GM21360 (cell line): ENCODE results near the gene MAD1L1.
A peak's percentile ranks its signal among the peaks of the same experiment; 100 is the strongest.

Source experiments
- ATAC-seq: cut with Tn5 transposase; IDR thresholded peaks from one replicate; pipeline ENCODE4 v1.9.1; 2021; ENCODE audit warnings: mild to moderate bottlenecking, moderate library complexity; ENCODE audit not compliant: unreplicated experiment

The MAD1L1 gene

DNA sequence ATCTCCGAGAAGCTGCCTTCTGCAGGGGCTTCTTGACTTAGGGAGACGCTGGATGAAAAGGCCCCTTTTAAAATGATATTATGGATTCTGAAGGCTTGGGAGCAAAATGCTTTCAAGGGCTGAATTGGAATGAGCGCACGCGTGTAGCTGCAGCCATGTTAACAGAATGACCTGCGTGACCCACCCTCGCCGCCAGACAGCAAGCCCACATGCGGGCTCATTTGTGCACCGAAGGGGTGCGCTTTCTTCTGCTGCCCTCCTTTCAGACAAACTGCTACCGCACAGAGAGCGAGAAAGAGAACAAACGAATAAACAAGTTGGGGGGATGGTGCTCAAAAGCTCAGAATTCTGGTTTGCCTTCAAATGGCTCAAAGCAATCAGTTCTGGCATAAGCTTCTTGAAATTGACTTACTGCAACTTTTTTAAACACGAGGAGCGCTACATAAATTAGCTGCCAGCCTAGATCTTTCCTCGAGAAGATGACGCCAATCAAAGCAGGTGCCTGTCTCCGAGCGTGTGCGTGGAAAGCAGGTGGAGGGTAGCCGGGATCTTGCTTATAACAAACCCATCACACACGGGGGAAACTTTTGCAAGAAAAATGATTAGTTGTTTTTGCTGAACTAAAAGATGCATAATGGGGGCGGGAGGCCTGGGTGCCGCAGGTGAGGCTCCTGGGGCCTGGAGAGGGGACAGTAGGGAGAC, 268.4 kb downstream of the MAD1L1 start:
- ATAC-seq, result no peak

DNA sequence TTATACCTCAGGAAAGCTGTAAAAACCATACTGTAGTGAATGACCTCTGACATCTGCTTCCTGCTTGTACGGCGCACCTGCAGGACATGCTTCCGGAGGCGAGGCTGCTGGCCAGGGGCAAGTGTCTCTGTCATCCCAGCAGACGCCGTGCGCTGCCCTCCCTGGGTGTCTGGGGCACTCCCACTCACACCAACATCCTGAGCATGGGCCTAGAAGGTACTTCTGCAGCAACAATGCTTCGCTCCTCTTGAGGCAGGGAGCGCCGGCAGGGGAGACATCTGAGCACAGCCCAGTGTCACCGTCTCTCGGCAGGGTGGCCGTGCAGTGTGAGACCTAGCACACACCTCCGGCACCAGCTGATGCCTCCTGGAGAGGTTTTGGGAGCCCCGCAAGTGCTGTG, 269.2 kb downstream of the MAD1L1 start:
- no peak for ATAC-seq

DNA sequence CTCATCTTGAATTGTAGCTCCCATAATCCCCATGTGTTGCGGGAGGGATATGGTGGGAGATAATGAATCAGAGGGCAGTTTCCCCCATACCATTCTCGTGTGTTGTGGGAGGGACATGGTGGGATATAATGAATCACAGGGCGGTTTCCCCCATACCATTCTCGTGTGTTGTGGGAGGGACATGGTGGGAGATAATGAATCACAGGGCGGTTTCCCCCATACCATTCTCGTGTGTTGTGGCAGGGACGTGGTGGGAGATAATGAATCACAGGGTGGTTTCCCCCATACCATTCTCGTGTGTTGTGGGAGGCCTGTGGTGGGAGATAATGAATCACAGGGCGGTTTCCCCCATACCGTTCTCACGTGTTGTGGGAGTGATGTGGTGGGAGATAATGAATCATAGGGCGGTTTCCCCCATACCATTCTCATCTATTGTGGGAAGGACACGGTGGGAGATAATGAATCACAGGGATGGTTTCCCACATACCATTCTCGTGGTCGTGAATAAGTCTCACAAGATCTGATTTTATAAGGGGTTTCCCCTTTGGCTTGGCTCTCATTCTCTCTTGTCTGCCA, 271.0 kb downstream of the MAD1L1 start:
- ATAC-seq, result peak; percentile 49

DNA sequence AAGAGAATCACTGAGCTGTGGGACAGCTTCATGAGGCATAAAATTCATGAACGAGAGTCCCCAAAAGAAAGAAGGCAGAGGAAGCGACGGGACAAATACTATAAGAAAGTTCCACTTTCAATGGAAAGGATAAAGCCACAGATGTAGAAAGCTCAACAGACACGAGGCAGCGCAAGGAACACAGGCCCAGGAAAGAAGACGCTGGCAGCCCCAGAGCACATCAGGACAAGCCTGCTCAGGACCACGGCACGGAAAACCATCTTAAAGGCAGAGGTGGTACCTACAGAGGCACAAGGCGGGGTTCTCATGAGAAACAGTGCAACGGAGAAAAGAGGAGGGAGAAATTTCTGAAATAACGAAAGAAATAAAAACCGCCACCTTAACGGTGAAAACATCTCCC, 273.4 kb downstream of the MAD1L1 start:
- ATAC-seq, result no peak

DNA sequence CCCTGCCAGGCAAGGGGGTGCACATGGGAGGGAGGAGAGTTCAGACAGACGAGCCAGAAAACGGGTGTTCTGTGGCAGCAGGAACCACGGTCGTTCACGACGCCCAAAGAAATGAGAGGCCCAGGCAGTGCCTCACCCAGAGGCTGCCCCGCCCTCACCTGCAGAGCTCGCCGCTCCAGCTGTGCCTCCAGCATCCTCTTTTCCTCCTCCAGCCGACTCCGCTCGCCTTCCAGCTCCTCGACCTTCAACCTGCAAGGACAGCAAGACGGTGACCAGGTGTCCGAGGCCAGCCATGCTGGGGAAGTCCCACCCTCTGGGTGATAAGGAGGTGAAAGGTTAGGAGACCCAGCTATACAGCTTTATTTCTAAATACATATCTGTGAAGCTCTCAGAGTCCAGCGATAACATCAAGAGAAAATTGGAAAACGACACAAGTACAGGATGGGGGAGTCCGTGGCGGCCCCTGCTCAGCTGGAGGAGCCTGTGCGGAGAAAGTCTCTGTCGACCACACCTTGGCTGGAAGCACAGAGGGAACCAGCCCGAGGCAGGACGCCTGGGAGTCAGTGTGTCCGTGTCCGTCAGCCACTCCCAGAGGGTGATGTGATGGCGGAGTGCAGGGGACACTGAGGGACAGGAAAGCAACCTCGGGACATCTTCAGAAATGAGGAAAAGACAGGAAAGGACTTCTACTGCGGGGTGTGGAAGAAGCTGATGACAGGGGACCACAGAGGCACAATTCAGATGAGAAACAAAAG, 275.1 kb downstream of the MAD1L1 start:
- no peak for ATAC-seq

DNA sequence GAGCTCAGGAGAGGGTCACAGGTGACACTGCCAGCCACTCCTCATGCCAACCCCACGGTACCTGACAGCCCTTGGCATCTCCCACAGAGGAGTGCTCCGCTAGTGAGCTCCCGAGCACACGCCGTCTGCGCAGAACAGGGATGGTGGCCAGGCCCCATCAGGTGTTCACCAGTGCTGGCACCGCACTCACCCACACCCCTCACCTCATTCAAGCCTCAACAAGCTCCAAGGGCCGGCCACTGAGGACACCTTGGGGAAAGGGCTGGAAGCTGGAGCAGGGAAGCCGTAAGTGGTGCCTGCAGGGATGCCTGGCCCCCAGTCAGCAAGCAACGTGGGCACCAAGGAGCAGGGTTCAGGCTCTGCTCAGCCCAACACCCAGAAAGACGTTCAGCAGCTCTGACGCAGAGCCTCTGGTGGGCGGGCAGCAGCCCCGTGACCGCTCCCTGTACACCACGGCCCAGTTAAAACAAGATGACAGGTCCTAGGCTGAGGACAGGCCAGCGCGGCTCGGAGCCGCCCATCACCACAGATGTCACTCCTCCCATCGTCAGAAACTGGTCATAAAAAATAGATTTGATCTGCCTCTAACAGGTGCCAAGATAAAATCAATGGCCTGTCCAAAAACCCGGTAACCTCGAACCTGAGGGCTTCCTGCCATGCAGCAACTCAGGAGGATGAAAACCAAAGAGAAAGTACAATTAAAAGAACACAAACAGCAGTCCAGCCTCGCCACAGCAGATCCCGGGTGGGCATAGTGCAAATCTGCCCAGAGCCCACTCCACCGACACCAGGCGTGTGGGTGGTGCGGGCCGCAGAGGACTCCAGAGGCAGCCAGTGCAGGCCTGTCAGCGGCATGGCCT, 275.9 kb downstream of the MAD1L1 start:
- no peak for ATAC-seq

DNA sequence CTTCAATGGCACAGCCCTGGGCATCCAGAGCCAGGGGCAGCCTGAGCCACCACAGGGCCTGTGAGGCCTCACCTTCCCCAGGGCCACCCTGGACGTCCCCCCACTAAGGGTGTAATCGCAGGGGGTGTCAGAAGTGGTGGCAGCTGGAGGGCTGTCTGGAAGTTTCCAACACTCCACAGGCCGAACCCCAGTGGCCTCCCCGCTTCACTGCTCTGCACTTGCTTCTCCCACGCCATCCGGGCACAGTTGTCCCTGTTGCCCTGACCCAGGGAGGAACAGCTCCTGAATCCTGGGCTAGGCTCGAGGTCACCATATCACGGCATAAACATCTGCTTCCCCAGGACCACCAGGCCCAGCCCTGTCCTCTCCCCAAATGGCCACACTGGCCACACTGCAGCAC, 276.6 kb downstream of the MAD1L1 start:
- no peak for ATAC-seq

DNA sequence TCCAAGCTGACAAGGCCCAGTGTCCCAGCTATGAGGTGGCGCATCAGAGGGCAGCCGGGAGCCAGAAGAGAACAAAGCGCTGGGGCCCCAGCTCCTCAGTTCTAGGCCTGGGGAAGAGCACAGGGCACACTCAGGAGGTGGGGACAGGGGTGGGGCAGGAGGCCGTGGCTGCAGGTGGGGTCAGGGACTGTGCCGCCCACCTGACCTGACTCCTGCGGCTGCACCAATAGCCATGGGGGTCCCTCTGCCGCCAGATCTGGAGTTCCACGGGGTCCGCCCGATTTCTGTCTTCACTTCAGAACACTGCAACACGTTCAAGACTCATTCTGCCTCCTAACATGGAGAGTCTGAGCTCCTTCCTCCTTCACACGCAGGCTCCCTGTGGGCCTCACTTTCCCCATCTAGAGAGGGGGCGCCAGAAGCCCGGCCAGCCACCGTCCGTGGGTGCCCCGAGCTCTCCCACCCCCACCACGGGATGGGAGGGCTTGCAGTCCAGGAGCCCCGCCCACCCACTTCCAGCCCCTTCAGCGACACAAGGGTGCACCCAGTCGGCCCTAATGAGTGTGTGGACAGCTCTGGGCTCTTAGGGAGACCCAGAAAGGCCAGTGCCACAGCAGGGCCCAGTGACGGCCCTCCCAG, 278.3 kb downstream of the MAD1L1 start:
- no peak for ATAC-seq

DNA sequence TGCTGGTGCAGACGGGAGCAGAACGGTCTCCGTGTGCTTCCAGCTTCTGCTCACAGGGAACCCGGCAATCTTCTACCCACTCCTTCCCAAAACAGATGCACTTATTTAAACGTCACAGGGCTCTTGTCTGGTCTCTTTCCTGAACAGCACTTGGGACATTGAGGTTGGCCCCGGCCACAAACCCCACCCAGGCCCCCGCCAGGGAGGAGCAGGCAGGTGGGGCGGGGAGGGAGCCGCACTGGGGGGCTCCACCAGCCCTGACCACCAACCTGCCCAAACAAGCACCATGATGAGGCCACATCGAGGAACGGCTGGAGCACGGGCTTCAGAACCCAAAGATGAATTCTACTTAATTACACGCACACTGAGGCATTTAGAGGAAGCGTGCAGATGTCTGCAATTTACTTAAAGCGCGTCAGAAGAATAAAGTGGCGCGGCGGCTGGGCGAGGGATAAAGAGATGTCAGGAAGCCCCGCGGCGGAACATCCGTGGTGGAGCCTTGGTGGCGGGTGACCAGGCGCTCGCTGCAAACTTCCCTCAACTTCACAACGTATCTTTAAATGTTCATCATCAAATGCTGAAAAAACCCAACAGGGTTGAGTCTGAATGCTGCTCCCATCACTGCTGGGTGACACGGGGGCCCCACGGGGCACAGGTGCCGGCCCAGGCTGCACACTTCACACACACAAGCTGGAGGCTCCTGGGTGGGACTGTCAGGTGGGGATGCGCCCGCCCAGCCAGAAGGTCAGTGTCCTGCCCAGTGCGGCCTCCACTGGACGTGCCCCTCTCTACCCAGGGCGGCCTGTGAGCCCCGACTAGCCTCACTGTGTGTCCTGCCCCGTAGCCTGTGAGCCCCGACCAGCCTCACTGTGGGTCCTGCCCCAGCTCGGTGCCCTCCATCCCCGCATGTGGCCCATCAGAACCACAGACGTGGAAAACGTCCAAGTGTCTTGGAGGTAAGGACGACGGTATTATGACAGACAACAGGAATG, 279.2 kb downstream of the MAD1L1 start:
- ATAC-seq, result no peak

DNA sequence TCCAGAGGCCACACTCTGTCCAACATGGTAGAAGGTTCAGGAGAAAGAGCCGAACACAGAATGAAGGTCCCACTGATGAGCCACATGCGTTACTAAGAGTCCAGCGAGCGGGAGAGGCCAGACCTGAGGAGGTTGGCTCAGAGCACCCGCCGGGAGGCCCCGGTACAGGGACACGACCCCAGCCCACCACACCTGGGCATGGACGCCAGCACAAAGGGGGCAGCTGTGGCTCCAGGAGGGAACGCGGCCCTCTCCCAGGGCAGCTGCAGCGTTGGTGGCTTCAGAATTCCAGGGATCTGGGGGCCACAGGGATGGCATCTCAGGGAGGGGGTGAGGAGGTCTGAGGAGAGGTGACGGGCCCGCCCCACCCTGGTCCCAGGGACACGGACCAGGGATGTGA, 280.0 kb downstream of the MAD1L1 start:
- no peak for ATAC-seq

DNA sequence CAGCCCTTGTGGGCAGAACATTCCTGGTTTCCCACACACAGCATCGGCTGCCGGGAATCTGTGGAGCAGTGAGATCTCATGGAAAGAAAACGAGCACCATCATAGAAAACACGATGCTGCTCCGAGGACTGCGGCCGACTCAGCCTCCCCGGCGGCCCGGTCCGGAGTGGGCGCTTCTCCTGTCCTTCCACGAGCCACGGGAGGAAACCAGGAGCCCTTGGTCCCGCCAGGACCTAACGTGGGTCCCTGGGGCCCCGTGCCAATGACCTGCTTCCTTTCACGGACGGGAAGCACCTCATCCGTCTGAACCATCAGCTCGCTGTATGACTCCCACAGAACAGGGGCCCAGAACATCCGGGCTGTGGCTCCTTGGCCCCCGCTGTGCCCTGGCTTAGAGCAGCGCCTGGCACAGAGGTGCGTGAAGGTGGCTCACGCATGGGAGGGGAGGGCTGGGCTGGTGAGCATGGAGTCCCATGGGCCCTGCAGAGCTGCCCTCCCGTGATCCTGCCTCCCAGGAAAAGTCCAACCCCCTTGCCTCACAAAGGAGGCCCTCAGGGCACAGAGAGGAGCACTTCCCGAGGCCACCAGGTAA, 280.5 kb downstream of the MAD1L1 start:
- no peak for ATAC-seq

DNA sequence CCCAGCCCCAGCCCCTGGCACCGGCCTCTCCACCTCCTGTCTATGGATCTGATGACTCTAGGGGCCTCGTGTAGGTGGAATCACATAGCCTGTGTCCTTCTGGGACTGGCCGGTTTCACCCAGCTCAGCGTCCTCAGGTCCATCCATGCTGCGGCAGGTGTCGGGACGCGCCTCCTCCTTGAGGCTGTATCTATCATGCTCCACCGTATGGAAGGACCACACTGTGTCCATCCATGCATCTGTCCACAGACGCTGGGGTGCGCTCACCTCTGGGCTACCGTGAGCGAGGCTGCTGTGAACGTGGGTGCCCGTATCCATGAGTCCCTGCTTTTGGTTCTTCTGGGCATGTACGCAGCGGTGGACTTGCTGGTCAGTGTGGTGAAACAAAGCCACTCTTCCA, 281.1 kb downstream of the MAD1L1 start:
- ATAC-seq, result no peak

DNA sequence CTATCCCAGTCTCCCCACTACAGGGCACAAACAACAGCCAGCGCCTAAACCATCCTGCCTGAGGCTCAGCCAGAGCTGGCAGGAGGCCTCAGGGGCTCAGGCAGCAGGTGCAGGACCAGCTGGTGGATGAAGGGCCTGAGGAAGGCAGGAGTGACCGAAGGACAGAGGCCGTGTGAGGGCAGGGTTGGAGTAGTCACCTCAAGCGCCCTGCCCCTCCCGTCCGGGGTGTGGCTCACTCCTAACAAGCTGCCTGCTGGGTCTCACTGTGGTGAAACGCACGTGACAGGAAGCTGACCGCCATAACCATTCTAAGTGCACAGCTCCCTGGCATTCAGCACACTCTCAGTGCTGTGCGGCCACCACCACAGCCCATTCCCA, 281.6 kb downstream of the MAD1L1 start:
- ATAC-seq, result no peak

DNA sequence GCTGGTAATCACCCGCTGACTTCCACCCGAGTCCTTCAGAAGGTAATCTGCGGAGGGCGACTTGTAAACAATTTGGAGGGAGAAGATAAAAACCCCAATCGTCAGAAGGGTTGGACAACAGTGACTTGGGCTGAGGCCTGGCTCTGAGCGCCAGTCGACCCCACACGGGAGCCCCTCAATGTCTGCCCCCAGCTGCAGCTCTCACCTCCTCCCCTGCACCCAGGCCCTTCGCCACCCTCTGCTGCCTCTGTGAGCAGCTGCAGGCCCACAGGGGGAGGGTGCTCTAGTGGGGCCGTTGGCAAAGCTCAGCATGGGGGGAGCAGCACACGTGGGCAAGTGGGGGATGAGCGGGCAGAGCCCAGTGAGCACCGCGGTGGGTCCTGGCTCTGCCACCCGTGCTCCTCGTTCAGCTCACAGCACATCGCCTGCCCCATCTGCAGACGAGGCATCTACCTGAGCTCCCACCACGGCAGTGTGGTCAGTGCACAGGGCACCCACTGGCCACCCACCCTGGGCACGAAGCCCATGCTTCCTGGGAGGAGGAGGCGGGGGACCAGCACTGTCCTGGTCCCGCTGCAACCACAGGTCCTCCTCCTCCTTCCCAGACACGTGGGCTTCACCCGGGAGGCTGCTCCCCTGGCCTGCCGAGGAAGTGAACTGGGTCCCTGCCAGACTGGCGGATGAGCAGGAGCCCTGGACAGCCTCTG, 282.1 kb downstream of the MAD1L1 start:
- ATAC-seq, result no peak

DNA sequence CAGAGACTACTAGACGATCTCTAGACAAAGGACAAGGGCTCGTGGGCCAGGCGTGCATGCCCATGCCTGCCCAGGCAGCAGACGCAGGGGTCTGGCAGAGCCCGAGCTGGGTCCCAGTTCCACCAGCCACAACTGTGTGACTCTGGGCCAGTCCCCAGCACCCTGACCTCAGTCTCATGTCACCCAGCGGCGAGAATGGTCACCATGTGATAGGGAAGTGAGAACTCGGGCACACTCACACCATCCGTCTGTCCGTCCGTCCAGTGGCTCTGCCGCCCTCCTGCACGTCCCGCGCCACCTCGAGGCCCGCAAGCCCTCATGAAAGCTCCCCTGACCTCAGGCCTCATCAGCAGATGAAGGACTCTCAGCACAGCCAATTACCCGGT, 282.7 kb downstream of the MAD1L1 start:
- no peak for ATAC-seq

DNA sequence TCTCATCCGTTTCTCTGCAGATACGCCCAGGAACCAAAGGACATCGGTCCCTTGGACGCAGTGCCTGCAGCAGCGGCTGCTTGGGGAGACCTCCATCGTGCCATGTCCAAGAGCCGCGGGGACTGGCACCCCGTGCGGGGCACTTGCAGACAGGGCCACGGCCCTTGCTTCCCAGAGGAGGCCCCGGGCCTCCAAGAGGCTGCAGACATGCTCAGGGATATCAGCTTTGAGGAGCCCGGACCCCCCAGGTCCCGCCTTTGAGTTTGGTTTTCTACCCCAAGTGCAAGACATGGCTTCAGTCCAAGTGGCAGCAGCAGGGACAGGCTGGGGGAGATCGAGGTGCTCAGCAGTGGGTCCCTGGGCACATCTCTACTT, 283.1 kb downstream of the MAD1L1 start:
- ATAC-seq, result no peak

DNA sequence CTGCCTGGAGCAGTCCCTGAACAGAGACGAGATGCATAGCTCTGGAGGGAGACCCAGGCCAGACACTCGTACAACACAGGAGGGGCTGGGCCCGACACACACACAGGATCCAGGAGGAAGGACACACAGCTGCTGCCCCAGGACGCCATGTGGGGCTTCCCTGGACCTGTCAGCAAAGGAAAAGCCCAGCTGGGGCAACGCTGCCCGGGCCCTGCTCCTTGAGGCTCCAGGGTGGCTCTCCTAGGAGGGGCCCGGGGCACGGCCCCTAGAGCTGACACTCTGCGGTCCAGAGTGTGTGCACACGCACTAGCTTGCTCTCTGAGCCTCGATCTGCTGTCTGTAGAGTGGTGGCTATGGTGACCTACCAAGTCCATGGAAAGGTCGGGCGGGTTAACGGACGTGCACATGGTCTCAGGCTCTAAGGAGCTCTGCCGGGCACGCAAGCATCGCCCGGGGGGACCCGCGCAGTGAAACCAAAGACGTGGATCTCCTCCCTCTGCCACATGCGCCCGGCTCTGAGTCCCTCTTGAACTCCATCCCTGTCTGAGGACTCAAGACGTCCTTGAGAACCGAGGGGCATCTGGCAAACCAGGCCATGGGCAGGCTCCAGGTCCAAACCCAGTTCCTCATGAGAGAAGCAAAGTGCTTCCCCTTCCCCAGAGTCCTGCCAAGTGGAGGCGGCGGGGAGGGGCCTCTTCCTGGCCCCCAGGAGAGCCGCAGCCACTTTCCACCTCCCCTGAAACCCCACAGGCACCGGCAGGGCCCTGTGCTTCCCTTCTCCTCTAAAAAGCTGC, 283.7 kb downstream of the MAD1L1 start:
- ATAC-seq, result no peak

DNA sequence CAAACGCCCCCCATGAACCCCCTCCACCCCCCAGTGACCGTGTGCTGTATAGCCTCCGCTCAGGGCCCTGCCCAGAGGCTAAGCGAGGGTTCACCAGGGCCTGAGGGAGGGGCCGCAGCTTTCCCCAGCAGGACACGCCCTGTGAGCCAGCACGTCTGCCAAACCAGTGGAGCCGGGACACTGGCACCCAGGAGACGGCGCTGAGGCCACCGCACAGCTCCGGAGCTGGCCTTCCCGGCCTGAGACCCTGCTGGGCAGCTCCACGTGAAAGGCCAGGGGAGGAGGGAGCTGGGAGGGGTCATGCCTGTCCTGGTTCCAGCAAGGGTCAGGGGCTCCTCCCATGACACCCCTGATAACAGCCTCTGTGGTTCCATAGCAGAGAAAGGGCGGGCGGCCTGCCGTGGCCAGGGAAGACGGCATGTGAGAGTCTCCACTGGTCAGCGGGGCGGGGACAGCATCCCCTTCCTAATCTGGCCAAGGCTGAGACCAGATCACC, 284.4 kb downstream of the MAD1L1 start:
- no peak for ATAC-seq
